GM21528 (cell line): ENCODE measurements around the gene SNN.
A peak's percentile ranks its signal among the peaks of the same experiment; 100 is the strongest.

Experiments used
- ATAC-seq: cut with Tn5 transposase; IDR thresholded peaks from one replicate; pipeline ENCODE4 v1.9.1; 2021; ENCODE audit warnings: mild to moderate bottlenecking, moderate library complexity; ENCODE audit not compliant: unreplicated experiment, low FRiP score

Gene SNN

GRCh38 chr16:11666103-11667055 is 1.9 kb upstream of the SNN start:
- ATAC-seq = no peak

DNA sequence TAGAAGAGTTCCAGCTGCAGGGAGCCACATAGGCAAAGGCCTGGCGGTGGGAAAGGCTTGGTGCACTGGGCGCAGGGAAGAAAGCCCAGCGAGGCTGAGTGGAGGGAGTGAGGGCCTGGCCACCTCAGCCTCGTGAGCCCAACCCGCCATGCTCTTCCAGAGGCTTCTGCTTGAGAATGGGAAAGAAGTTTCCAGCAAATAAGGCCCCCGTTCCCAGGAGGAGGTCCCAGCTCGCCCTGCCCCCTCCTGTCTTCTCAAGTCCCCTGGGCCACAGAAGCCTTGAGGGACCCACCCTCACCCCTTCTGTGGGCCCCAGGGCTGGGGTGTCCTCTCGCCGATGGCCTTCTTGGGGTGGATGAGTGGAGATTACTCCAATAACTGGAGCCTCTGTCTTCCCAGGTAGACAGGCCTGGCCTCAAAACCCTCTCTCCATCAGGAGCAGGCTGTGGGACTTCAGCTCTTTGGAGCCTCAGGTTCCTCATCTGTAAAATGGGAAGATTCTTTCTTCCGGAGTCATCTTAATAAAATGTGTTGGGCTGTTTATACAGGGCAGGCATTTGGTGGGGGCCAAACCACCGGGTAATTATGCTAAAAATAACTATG is 933 bp upstream of the SNN start:
- no peak for ATAC-seq

- ATAC-seq = no peak
Measured at GRCh38 chr16:11668623-11669379, 546 bp downstream of the SNN start.

- no peak for ATAC-seq
Measured at GRCh38 chr16:11669380-11670146, 1.3 kb downstream of the SNN start.

- peak; percentile 30 for ATAC-seq
Measured at GRCh38 chr16:11670171-11671131, 2.2 kb downstream of the SNN start.

- no peak for ATAC-seq
Measured at GRCh38 chr16:11671271-11671670, 3.0 kb downstream of the SNN start.

GRCh38 chr16:11671676-11672075 is 3.4 kb downstream of the SNN start:
- ATAC-seq = no peak

- ATAC-seq = no peak
Measured at GRCh38 chr16:11672206-11673090, 4.2 kb downstream of the SNN start.

DNA sequence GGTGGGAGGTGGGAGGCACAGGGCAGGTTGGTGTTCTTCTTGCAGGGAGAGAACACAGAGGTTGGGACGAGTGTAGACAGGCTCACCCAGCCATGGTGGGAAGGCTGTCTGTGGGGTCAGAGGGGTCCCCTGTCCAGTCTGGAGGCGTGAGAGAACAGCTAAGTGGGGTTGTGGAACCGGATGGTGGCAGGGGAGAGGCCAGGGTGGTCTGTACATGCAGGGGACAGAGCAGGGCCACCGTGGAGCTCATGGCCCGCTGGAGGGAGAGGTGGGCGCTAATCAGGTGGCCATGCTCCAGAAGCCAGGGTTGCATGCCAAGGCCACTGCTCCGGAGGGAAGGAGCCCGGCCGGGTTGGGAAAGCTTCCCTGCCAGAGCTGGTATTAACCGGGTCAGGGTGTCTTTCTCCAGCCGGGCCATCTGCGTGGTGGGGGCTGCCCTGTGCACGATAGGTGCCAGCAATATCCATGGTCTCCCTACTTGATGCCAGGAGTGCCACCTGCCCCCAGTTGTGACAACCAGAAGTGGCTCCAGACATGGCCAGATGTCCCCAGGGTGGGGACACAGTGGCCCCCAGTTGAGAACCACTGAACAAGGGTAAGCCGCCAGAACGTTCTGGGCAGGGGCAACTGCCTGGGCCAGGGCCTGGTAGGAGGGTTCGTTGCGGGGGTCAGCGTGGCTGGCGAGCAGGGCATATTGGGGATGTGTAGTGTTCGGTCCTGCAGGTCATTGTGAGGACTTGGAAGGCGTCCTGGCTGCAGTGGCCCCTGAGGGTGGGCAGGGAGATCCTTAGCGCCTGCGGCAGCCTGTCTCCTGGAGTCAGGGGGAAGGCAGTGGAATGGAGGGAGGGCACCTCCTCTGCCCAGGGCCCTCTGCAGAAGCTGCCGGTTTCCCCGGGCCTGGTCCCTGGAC is 5.1 kb downstream of the SNN start:
- no peak for ATAC-seq

DNA sequence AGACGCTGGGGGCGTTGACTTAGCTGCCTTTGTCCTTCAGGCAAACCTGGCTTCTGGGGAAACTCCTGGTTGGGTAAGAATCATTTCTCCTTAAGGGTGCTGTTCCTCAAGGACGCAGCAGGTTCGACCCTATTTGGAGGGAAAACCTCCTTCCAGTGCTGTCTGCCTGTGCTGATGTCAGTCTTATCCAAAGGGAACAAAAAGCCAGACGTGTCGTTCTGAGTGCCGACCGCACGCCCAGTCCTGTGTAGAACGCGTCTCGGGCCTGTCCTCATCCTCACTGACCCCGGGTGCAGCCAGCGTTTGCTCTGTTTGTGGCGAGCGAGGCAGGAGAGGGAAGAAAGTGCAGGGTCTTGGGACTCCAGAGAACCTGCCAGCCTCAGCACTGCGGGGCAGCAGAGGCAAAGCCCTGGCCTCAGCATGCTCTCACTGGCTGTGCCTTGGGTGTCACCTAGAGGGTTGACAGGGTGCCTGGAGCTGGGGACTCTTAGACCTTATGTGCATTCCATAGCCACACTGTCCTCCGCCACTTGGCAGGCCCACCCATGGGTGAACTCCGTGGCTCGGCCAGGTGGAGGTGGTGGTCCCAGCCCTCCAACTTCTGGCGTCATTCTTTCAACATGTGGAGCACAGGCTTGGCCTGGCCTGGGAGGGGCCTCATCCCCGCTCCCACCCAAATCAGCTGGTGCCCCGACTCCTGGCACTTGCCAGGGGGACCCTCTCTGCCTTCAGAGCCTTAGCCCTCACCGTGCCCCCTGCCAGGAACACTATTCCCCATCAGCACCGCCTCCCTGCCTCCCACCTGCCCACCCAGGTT is 6.0 kb downstream of the SNN start:
- ATAC-seq = no peak

GRCh38 chr16:11674818-11675560 is 6.7 kb downstream of the SNN start:
- no peak for ATAC-seq

DNA sequence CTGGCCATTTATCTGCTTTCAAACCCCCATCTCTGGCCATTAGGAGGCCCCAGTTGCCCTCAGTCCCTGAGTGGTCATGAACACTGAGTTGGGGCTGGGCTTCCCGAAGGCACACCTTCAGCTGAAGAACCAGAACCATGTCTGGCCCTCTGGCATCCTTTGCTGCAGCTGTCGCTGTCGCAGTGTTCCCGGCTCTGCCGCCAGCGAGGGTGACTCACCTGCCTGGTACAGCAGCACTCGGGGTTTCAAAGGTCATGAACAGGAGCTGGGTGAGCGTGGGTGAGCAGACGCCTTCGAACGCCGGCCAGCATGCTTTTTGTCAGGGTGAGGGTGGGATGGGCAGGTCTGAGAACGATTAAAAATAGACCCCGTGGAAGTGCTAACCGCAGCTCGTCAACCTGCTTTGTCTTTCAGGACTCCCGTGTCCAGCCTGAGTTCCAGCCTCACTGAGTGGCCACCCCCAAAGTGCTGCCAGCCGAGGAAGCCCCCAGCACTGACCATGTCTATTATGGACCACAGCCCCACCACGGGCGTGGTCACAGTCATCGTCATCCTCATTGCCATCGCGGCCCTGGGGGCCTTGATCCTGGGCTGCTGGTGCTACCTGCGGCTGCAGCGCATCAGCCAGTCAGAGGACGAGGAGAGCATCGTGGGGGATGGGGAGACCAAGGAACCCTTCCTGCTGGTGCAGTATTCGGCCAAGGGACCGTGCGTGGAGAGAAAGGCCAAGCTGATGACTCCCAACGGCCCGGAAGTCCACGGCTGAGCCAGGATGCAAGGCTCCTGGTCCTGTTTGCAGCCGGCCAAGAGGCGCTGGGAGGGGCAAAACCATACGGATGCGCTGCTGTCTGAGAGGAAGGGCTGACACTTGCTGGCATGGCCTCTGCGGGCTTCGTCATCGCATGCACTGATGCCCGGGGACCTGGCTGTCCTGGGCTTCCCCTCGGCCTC is 7.6 kb downstream of the SNN start:
- ATAC-seq = no peak

GRCh38 chr16:11676799-11677198 is 8.5 kb downstream of the SNN start:
- no peak for ATAC-seq

- ATAC-seq = no peak
Measured at GRCh38 chr16:11677451-11677951, 9.2 kb downstream of the SNN start.
